Measurements from ENCODE around the gene CARS2.

Gene CARS2

DNA sequence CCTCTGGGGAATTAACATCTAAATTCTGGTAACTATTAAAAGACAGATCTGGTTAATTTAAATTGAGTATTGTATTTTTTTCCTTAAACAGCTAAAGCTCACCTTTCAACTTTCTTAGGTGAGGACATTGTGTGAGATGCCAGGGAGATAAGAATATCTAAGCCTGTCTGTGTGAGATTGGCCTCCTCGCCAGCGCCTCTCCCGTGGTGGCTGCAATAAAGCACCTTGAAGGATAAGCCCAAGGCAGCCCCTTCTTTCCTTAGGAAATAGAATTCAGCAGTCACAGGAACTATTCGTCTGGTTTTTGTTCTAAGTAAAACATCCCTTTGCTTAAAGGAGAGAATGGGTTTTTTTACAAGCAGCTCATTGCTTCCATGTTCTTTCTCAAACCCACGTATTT is 66.0 kb downstream of the CARS2 start:
- H3K9me2 ChIP-seq (replicated peaks; ENCODE audit: insufficient read depth, low read length): no peaks in the 10 kb centered on the region
- H3K9ac ChIP-seq (ENCODE audit: low read length): no peak overlapping the region
- no peak overlapping the region for H3K4me2 ChIP-seq (ENCODE audit: low read depth, low read length, poor library complexity, severe bottlenecking)
- H3F3A ChIP-seq (ENCODE audit: insufficient read depth): no peaks in the 10 kb centered on the region
- no peaks in the 10 kb centered on the region for H3K27me3 ChIP-seq (ENCODE audit: low read length)
- H3K9me3 ChIP-seq (ENCODE audit: insufficient read depth, low read length): no peaks in the 10 kb centered on the region
- H2AFZ ChIP-seq (ENCODE audit: low read depth, low read length, severe bottlenecking): no peak overlapping the region
- H3K4me3 ChIP-seq (ENCODE audit: insufficient read depth, low read length, poor library complexity, severe bottlenecking): no peak overlapping the region
- H3K79me2 ChIP-seq (ENCODE audit: insufficient read depth, low read length): no peaks in the 10 kb centered on the region
- TF ChIP-seq EZH2phosphoT487 (conservative IDR thresholded peaks at IDR 0.05; ENCODE audit: low read length): no peak
- TF ChIP-seq, protein P1, sequence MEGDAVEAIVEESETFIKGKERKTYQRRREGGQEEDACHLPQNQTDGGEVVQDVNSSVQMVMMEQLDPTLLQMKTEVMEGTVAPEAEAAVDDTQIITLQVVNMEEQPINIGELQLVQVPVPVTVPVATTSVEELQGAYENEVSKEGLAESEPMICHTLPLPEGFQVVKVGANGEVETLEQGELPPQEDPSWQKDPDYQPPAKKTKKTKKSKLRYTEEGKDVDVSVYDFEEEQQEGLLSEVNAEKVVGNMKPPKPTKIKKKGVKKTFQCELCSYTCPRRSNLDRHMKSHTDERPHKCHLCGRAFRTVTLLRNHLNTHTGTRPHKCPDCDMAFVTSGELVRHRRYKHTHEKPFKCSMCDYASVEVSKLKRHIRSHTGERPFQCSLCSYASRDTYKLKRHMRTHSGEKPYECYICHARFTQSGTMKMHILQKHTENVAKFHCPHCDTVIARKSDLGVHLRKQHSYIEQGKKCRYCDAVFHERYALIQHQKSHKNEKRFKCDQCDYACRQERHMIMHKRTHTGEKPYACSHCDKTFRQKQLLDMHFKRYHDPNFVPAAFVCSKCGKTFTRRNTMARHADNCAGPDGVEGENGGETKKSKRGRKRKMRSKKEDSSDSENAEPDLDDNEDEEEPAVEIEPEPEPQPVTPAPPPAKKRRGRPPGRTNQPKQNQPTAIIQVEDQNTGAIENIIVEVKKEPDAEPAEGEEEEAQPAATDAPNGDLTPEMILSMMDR (IDR thresholded peaks at IDR 0.05; ENCODE audit: insufficient read depth, low read length, poor library complexity, severe bottlenecking): no peak
- H3K36me3 ChIP-seq (ENCODE audit: low read length): no peaks in the 10 kb centered on the region
- H3K27ac ChIP-seq (ENCODE audit: low read depth, low read length): no peak overlapping the region
- no peaks in the 10 kb centered on the region for H4K20me1 ChIP-seq (ENCODE audit: low read depth, low read length)

DNA sequence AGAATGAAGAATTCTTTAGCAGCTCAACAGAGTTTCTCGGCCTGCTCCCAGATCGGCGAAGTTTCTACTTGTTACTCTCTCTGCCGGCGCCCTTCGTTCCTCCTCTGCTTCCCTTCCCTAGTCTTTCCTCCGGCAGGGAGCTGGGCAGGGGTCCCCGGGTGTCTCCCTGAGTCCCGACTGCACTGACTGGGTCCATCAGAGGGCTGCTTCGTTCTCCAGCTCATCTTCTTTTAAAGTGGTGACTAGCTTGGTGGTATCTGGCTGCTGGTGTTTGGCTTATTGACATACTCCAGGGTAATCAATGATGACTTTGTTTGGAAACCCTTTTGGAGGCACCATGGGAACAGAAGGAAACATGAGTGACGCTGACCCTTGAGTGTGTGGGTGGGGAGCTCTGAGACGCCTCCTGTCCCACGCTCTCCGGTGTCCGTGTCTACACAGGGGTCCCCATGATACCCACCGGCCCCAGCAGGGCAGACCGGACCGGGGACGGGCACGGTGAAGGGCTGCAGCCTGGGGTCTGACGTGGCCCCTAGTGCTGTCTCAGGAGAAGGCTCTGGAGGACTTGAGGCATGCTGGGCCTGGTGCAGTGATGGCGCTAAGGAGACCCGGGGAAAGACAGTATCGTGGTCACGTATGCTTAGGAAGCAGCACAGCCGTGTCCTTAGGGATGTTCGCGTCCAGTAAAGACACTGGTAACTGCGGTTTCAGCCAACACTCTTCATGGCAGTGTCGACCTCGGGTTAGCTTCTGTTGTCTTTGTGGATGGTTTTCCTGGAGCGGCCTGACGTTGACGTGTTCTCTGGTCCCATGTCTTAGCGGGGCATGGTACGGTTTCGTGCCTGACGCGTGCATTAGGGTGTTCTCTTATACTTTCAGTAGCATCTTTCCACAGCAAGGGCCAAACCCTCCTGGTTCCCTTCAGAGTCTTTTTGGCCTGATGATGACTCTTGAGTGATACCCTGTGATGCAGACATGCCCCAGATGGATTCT is 66.8 kb downstream of the CARS2 start:
- no peak overlapping the region for H3K9ac ChIP-seq (ENCODE audit: low read length)
- no peak overlapping the region for H3K4me2 ChIP-seq (ENCODE audit: low read depth, low read length, poor library complexity, severe bottlenecking)
- no peak overlapping the region for H3K27ac ChIP-seq (ENCODE audit: low read depth, low read length)
- TF ChIP-seq, protein P1 (IDR thresholded peaks at IDR 0.05; ENCODE audit: insufficient read depth, low read length, poor library complexity, severe bottlenecking): no peak
- no peak for TF ChIP-seq EZH2phosphoT487 (conservative IDR thresholded peaks at IDR 0.05; ENCODE audit: low read length)
- H3K79me2 ChIP-seq (ENCODE audit: insufficient read depth, low read length): no peaks in the 10 kb centered on the region
- H3F3A ChIP-seq (ENCODE audit: insufficient read depth): no peaks in the 10 kb centered on the region
- no peaks in the 10 kb centered on the region for H3K36me3 ChIP-seq (ENCODE audit: low read length)
- no peaks in the 10 kb centered on the region for H3K9me3 ChIP-seq (ENCODE audit: insufficient read depth, low read length)
- H3K27me3 ChIP-seq (ENCODE audit: low read length): no peaks in the 10 kb centered on the region
- no peaks in the 10 kb centered on the region for H3K9me2 ChIP-seq (replicated peaks; ENCODE audit: insufficient read depth, low read length)
- no peaks in the 10 kb centered on the region for H4K20me1 ChIP-seq (ENCODE audit: low read depth, low read length)
- no peak overlapping the region for H2AFZ ChIP-seq (ENCODE audit: low read depth, low read length, severe bottlenecking)
- no peak overlapping the region for H3K4me3 ChIP-seq (ENCODE audit: insufficient read depth, low read length, poor library complexity, severe bottlenecking)

DNA sequence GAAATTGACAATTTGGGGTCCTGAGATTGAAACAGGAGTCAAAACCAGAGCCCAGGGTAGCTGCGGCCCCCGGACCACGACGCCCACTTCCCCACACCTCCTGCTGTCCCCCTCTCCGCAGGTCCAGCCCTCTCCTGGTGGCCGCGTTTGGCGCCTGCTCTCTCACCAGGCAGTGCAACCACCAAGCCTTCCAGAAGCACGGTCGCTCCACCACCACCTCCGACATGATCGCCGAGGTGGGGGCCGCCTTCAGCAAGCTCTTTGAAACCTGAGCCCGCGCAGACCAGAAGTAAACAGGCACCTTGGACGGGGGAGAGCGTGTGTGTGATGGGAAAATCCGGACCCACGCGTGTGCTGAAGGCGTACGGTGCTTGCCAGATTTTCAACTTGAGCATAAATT is 67.7 kb downstream of the CARS2 start:
- Histone ChIP-seq H4K20me1 (ENCODE audit: low read depth, low read length) (no peaks in the 10 kb centered on the region), H3K4me3 (ENCODE audit: insufficient read depth, low read length, poor library complexity, severe bottlenecking) (no peak overlapping the region), H3K36me3 (ENCODE audit: low read length) (no peaks in the 10 kb centered on the region), H3K9me2 (replicated peaks; ENCODE audit: insufficient read depth, low read length) (no peaks in the 10 kb centered on the region), H3K4me2 (ENCODE audit: low read depth, low read length, poor library complexity, severe bottlenecking) (no peak overlapping the region), H3K27me3 (ENCODE audit: low read length) (no peaks in the 10 kb centered on the region), H3K9ac (ENCODE audit: low read length) (no peak overlapping the region), H3K79me2 (ENCODE audit: insufficient read depth, low read length) (no peaks in the 10 kb centered on the region), H3K27ac (ENCODE audit: low read depth, low read length) (no peak overlapping the region), H3F3A (ENCODE audit: insufficient read depth) (no peaks in the 10 kb centered on the region), H2AFZ (ENCODE audit: low read depth, low read length, severe bottlenecking) (no peak overlapping the region), H3K9me3 (ENCODE audit: insufficient read depth, low read length) (no peaks in the 10 kb centered on the region)
- TF ChIP-seq, protein P1 (IDR thresholded peaks at IDR 0.05; ENCODE audit: insufficient read depth, low read length, poor library complexity, severe bottlenecking): no peak
- no peak for TF ChIP-seq EZH2phosphoT487 (conservative IDR thresholded peaks at IDR 0.05; ENCODE audit: low read length)
